Measurements from ENCODE around the gene SREBF1. TPM values are rescaled to one million over a fixed set of nuclear protein-coding genes. Genes with fewer than 3 reads are reported as not detected.

The SREBF1 gene
- total RNA-seq, 1 experiment from 2014 or later, result 52.0 TPM

DNA sequence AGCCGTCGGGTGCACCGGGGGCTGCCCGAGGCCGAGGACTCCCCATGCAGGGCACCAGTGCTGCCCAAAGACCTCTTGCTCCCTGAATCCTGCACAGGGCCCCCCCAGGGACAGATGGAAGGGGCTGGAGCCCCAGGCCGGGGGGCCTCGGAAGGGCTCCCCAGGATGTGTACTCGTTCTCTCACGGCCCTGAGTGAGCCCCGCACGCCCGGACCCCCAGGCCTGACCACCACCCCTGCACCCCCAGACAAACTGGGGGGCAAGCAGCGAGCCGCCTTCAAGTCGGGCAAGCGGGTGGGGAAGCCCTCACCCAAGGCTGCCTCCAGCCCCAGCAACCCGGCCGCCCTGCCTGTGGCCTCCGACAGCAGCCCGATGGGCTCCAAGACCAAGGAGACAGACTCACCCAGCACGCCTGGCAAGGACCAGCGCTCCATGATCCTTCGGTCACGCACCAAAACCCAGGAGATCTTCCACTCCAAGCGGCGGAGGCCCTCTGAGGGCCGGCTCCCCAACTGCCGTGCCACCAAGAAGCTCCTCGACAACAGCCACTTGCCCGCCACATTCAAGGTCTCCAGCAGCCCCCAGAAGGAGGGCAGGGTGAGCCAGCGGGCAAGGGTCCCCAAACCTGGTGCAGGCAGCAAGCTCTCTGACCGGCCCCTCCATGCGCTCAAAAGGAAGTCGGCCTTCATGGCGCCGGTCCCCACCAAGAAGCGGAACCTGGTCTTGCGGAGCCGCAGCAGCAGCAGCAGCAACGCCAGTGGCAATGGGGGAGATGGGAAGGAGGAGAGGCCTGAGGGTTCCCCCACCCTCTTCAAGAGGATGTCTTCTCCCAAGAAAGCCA lies 40.6 kb downstream of the SREBF1 start:
- H3K79me2 ChIP-seq (ENCODE audit: low read length), result peaks cover 9% of the 10 kb centered on the region
- no peaks in the 10 kb centered on the region; the same call in 1 of the 2 replicates for H4K20me1 ChIP-seq (ENCODE audit: insufficient read depth, low read depth, low read length)
- H3K27ac ChIP-seq (ENCODE audit: low read length), result no peak overlapping the region
- no peak overlapping the region for H3K4me3 ChIP-seq (ENCODE audit: low read length)
- no peak for DNase-seq
- H3K9ac ChIP-seq (ENCODE audit: low read length), result no peak overlapping the region
- H3K4me2 ChIP-seq (ENCODE audit: low read depth, low read length, poor library complexity, severe bottlenecking), result no peak overlapping the region
- H3K27me3 ChIP-seq (ENCODE audit: low read length), result no peaks in the 10 kb centered on the region
- H3K9me3 ChIP-seq (ENCODE audit: low read length), result no peaks in the 10 kb centered on the region
- no peak overlapping the region for H2AFZ ChIP-seq (ENCODE audit: low read length)
- H3K4me1 ChIP-seq (ENCODE audit: low read length), result peaks cover 32% of the 10 kb centered on the region
- no peaks in the 10 kb centered on the region for H3K9me2 ChIP-seq (replicated peaks; ENCODE audit: insufficient read depth, low read length)
- no peaks in the 10 kb centered on the region for H3K36me3 ChIP-seq (ENCODE audit: insufficient read depth, low read length)

- peaks cover 18% of the 10 kb centered on the region for H3K79me2 ChIP-seq (ENCODE audit: low read length)
- no peaks in the 10 kb centered on the region for H3K27me3 ChIP-seq (ENCODE audit: low read length)
- H4K20me1 ChIP-seq (ENCODE audit: insufficient read depth, low read depth, low read length), result no peaks in the 10 kb centered on the region
- H3K9me2 ChIP-seq (replicated peaks; ENCODE audit: insufficient read depth, low read length), result no peaks in the 10 kb centered on the region
- H2AFZ ChIP-seq (ENCODE audit: low read length), result no peak overlapping the region
- H3K4me3 ChIP-seq (ENCODE audit: low read length), result no peak overlapping the region
- no peaks in the 10 kb centered on the region for H3K9me3 ChIP-seq (ENCODE audit: low read length)
- no peaks in the 10 kb centered on the region for H3K36me3 ChIP-seq (ENCODE audit: insufficient read depth, low read length)
- peaks cover 24% of the 10 kb centered on the region for H3K4me1 ChIP-seq (ENCODE audit: low read length)
- no peak overlapping the region for H3K27ac ChIP-seq (ENCODE audit: low read length)
- H3K4me2 ChIP-seq (ENCODE audit: low read depth, low read length, poor library complexity, severe bottlenecking), result no peak overlapping the region
- no peak overlapping the region for H3K9ac ChIP-seq (ENCODE audit: low read length)
- no peak for DNase-seq
Observed at GRCh38 chr17:17795296-17795695, 41.5 kb downstream of the SREBF1 start.

GRCh38 chr17:17794382-17794781 lies 42.4 kb downstream of the SREBF1 start:
- Histone ChIP-seq H3K4me1 (ENCODE audit: low read length) (peaks cover 23% of the 10 kb centered on the region), H3K27ac (ENCODE audit: low read length) (no peak overlapping the region), H3K9me2 (replicated peaks; ENCODE audit: insufficient read depth, low read length) (no peaks in the 10 kb centered on the region), H3K9ac (ENCODE audit: low read length) (no peak overlapping the region), H3K27me3 (ENCODE audit: low read length) (no peaks in the 10 kb centered on the region), H4K20me1 (ENCODE audit: insufficient read depth, low read depth, low read length) (no peaks in the 10 kb centered on the region), H3K4me2 (ENCODE audit: low read depth, low read length, poor library complexity, severe bottlenecking) (no peak overlapping the region), H2AFZ (ENCODE audit: low read length) (no peak overlapping the region), H3K36me3 (ENCODE audit: insufficient read depth, low read length) (no peaks in the 10 kb centered on the region), H3K4me3 (ENCODE audit: low read length) (no peak overlapping the region), H3K9me3 (ENCODE audit: low read length) (no peaks in the 10 kb centered on the region), H3K79me2 (ENCODE audit: low read length) (peaks cover 27% of the 10 kb centered on the region)
- DNase-seq, result no peak

- H3K4me2 ChIP-seq (ENCODE audit: low read depth, low read length, poor library complexity, severe bottlenecking), result no peak overlapping the region
- no peaks in the 10 kb centered on the region for H4K20me1 ChIP-seq (ENCODE audit: insufficient read depth, low read depth, low read length)
- H3K4me3 ChIP-seq (ENCODE audit: low read length), result no peak overlapping the region
Observed at GRCh38 chr17:17793378-17794214, 43.2 kb downstream of the SREBF1 start.

GRCh38 chr17:17792551-17793377 lies 44.0 kb downstream of the SREBF1 start:
- Histone ChIP-seq H3K4me2 (ENCODE audit: low read depth, low read length, poor library complexity, severe bottlenecking) (no peak overlapping the region), H3K4me1 (ENCODE audit: low read length) (peaks cover 17% of the 10 kb centered on the region), H3K9me3 (ENCODE audit: low read length) (no peaks in the 10 kb centered on the region), H2AFZ (ENCODE audit: low read length) (no peak overlapping the region), H3K9ac (ENCODE audit: low read length) (no peak overlapping the region), H3K9me2 (replicated peaks; ENCODE audit: insufficient read depth, low read length) (no peaks in the 10 kb centered on the region), H3K27me3 (ENCODE audit: low read length) (no peaks in the 10 kb centered on the region), H3K79me2 (ENCODE audit: low read length) (peaks cover 43% of the 10 kb centered on the region), H3K4me3 (ENCODE audit: low read length) (no peak overlapping the region), H3K27ac (ENCODE audit: low read length) (no peak overlapping the region), H4K20me1 (ENCODE audit: insufficient read depth, low read depth, low read length) (no peaks in the 10 kb centered on the region; the same call in 1 of the 2 replicates), H3K36me3 (ENCODE audit: insufficient read depth, low read length) (no peaks in the 10 kb centered on the region)
- no peak for DNase-seq

More at GRCh38 chr17:17793378-17794214, 43.2 kb downstream of the SREBF1 start:
- Histone ChIP-seq H3K79me2 (ENCODE audit: low read length) (peaks cover 35% of the 10 kb centered on the region), H3K36me3 (ENCODE audit: insufficient read depth, low read length) (no peaks in the 10 kb centered on the region), H2AFZ (ENCODE audit: low read length) (no peak overlapping the region), H3K9ac (ENCODE audit: low read length) (no peak overlapping the region), H3K9me3 (ENCODE audit: low read length) (no peaks in the 10 kb centered on the region), H3K9me2 (replicated peaks; ENCODE audit: insufficient read depth, low read length) (no peaks in the 10 kb centered on the region), H3K27ac (ENCODE audit: low read length) (no peak overlapping the region), H3K4me1 (ENCODE audit: low read length) (peaks cover 20% of the 10 kb centered on the region), H3K27me3 (ENCODE audit: low read length) (no peaks in the 10 kb centered on the region)
- no peak for DNase-seq

GRCh38 chr17:17792037-17792550 lies 44.7 kb downstream of the SREBF1 start:
- no peak for DNase-seq
- no peaks in the 10 kb centered on the region; the same call in 1 of the 2 replicates for H4K20me1 ChIP-seq (ENCODE audit: insufficient read depth, low read depth, low read length)
- peaks cover 23% of the 10 kb centered on the region for H3K4me1 ChIP-seq (ENCODE audit: low read length)
- H3K27ac ChIP-seq (ENCODE audit: low read length), result 0 out of 2 replicates have a peak overlapping the region, but pooled peaks have one; percentile 61
- no peaks in the 10 kb centered on the region for H3K27me3 ChIP-seq (ENCODE audit: low read length)
- H2AFZ ChIP-seq (ENCODE audit: low read length), result no peak overlapping the region
- peaks cover 50% of the 10 kb centered on the region for H3K79me2 ChIP-seq (ENCODE audit: low read length)
- no peak overlapping the region for H3K4me3 ChIP-seq (ENCODE audit: low read length)
- no peaks in the 10 kb centered on the region for H3K9me2 ChIP-seq (replicated peaks; ENCODE audit: insufficient read depth, low read length)
- H3K9me3 ChIP-seq (ENCODE audit: low read length), result no peaks in the 10 kb centered on the region
- H3K4me2 ChIP-seq (ENCODE audit: low read depth, low read length, poor library complexity, severe bottlenecking), result no peak overlapping the region
- 0 out of 2 replicates have a peak overlapping the region, but pooled peaks have one; percentile 17 for H3K9ac ChIP-seq (ENCODE audit: low read length)
- no peaks in the 10 kb centered on the region for H3K36me3 ChIP-seq (ENCODE audit: insufficient read depth, low read length)

DNA sequence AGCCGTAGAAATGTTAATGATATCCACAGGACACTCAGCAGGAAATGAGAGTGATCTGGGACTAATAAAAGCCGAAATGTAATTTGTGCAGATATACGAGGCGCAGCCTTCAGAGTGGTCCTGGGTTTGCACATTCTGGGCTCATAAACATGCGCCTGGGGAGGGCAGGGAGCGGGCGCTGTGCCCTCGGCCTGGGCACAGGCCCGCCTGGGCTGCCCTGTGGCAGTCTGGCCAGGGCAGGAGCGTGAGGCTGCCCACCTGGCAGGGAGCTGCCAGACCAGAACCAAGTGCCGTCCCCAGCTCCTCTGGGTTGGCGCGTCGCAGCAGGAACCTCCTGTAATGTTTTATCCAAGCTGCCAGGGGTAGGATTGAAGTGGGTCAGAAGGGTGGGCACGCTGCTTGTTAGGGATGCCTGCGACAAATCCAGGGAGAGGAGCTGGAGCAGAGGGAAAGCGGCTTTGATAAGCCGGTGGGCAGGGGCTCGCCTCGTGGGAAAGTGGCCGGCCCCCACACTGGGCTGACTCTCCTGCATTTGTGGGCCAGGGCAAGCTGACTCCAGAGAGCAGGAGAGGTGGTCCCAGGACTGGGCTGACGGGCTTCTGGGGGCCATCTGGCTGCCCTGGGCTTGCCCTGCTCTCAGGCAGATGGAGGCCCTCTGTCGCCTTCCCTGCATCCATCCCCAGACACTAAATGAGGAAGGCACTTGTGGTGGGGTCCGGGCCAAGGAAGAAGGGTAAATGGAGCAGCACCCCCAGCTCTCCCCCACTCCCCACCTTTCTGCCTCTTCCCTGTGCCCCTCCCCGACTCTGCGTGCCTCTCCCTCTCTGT lies 45.9 kb downstream of the SREBF1 start:
- H3K9me3 ChIP-seq (ENCODE audit: low read length), result no peaks in the 10 kb centered on the region
- no peak for DNase-seq
- H2AFZ ChIP-seq (ENCODE audit: low read length), result no peak overlapping the region
- H3K27ac ChIP-seq (ENCODE audit: low read length), result peak overlapping the region; percentile 61
- H3K4me1 ChIP-seq (ENCODE audit: low read length), result peaks cover 36% of the 10 kb centered on the region
- H3K9me2 ChIP-seq (replicated peaks; ENCODE audit: insufficient read depth, low read length), result no peaks in the 10 kb centered on the region
- 0 out of 2 replicates have a peak overlapping the region, but pooled peaks have one; percentile 17 for H3K9ac ChIP-seq (ENCODE audit: low read length)
- H3K4me2 ChIP-seq (ENCODE audit: low read depth, low read length, poor library complexity, severe bottlenecking), result no peak overlapping the region
- H3K79me2 ChIP-seq (ENCODE audit: low read length), result peaks cover 62% of the 10 kb centered on the region
- H4K20me1 ChIP-seq (ENCODE audit: insufficient read depth, low read depth, low read length), result no peaks in the 10 kb centered on the region; the same call in 1 of the 2 replicates
- no peak overlapping the region for H3K4me3 ChIP-seq (ENCODE audit: low read length)
- no peaks in the 10 kb centered on the region for H3K27me3 ChIP-seq (ENCODE audit: low read length)
- no peaks in the 10 kb centered on the region for H3K36me3 ChIP-seq (ENCODE audit: insufficient read depth, low read length)

Data from Karpas-422 (cell line).